ENCODE data around the gene LAMC3.
A peak's percentile ranks its signal among the peaks of the same experiment; 100 is the strongest.
"Not testable (repeated sequence)": the region's sequence is repeated elsewhere in the genome, so short reads cannot be mapped to it uniquely, and the experiment has no call there.

The LAMC3 gene

DNA sequence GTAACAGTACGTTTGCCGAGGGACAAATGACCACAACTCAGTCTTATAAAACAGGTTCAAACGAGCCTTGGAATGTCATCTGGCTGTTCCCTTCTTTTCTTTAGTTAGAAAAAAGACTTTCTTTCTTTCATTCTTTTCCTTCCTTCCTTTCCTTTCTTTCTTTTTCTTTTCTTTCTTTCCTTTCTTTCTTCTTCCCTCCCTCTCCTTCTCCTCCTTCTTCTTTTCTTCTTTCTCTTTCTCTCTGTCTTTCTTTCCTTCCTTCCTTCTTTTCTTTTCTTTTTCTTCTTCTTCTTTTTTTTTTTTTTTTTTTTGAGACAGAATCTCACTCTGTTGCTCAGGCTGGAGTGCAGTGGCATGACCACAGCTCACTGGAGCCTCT lies 9.7 kb upstream of the LAMC3 start:
- no peak overlapping the region for H3K4me2 ChIP-seq
- H3K27ac ChIP-seq, result no peak overlapping the region
- no peaks in the 10 kb centered on the region for H3K27me3 ChIP-seq
- no peaks in the 10 kb centered on the region for H3K36me3 ChIP-seq
- no peak overlapping the region for H3K4me3 ChIP-seq
- H4K20me1 ChIP-seq, result peaks cover 0 to 5% (median 0%) of the 10 kb centered on the region in 11 experiments; a peak in 1 of 22 replicates
- peaks cover 12 to 24% (median 18%) of the 10 kb centered on the region in 10 experiments for H3K4me1 ChIP-seq
- H3K9ac ChIP-seq, result no peak overlapping the region
- H3K9me3 ChIP-seq (replicated peaks in 1 of 11), result no peaks in the 10 kb centered on the region
- no peak for TF ChIP-seq Cebpa-rat (IDR thresholded peaks at IDR 0.05)

DNA sequence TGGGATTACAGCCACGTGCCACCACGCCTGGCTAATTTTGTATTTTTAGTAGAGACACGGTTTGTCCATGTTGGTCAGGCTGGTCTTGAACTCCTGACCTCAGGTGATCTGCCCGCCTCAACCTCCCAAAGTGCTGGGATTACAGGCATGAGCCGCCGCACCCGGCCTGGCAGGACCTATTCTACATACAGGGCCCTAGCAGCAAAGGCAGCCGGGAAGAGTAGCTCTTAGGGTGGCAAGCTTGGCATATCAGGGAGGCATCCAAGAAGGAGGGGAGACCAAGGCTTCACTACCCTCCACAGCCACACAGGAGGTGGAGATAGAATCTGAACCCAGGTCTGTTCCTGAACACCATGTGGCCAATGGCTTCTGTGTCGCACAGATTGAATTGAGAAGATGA lies 8.4 kb upstream of the LAMC3 start:
- H3K36me3 ChIP-seq; H3K4me3 ChIP-seq; H3K27me3 ChIP-seq; H3K9ac ChIP-seq; H3K4me2 ChIP-seq; H4K20me1 ChIP-seq; H3K27ac ChIP-seq; H3K9me3 ChIP-seq (replicated peaks in 1 of 11): not testable (repeated sequence)
- peaks cover 4 to 11% (median 6%) of the 10 kb centered on the region in 10 experiments for H3K4me1 ChIP-seq

DNA sequence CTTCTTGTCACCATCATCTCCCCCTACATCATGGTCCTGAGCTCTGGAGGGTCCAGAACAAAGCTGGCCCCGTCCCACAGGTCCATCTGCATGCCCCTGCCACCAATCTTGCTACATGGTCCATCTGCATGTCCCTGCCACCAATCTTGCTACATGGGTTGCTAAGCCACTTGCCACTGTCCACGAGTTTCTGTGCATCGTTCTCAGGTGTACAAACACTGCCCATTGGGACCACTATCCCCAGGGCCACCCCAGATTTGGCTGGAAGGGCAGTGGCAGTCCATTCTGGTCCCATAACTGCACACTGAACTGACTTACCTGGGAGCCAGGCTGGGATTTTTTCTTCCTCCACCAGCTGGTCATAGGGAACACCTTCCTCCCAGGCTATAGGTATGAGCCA lies 8.0 kb upstream of the LAMC3 start:
- Histone ChIP-seq H3K9me3 (replicated peaks in 1 of 11) (no peaks in the 10 kb centered on the region), H3K4me3 (no peak overlapping the region), H3K36me3 (no peaks in the 10 kb centered on the region), H3K4me2 (no peak overlapping the region), H3K27me3 (no peaks in the 10 kb centered on the region), H3K4me1 (peaks cover 0 to 6% (median 1%) of the 10 kb centered on the region in 10 experiments; a peak in 13 of 20 replicates), H4K20me1 (peaks cover 0 to 5% (median 0%) of the 10 kb centered on the region in 11 experiments; a peak in 1 of 22 replicates), H3K9ac (no peak overlapping the region), H3K27ac (no peak overlapping the region)
- TF ChIP-seq Cebpa-rat (IDR thresholded peaks at IDR 0.05), result no peak

DNA sequence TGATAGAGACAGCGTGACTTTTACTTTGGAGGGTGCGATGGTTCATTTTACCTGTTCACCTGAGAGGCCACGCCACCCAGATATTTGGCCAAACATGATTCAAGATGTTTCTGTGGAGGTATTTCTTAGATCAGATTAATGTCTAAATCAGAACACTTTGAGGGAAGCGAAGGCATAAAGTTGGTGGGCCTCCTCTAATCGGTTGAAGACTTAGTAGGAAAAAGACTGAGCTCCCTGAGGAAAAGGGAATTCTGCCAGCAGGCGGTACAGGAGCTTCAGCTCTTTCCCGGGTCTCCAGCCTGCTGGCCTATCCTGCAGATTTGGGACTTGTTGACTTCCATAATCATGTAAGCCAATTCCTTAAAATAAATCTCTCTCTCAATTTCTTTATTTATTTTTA lies 7.0 kb upstream of the LAMC3 start:
- Histone ChIP-seq H3K27me3 (peaks cover 0 to 2% (median 0%) of the 10 kb centered on the region in 11 experiments; a peak in 3 of 22 replicates), H3K9me3 (replicated peaks in 1 of 11) (no peaks in the 10 kb centered on the region), H3K4me2 (no peak overlapping the region), H3K4me1 (no peaks in the 10 kb centered on the region), H3K9ac (no peak overlapping the region), H3K4me3 (no peak overlapping the region), H4K20me1 (peaks cover 0 to 5% (median 0%) of the 10 kb centered on the region in 11 experiments; a peak in 1 of 22 replicates), H3K27ac (no peak overlapping the region), H3K36me3 (no peaks in the 10 kb centered on the region)
- TF ChIP-seq Cebpa-rat (IDR thresholded peaks at IDR 0.05), result no peak

DNA sequence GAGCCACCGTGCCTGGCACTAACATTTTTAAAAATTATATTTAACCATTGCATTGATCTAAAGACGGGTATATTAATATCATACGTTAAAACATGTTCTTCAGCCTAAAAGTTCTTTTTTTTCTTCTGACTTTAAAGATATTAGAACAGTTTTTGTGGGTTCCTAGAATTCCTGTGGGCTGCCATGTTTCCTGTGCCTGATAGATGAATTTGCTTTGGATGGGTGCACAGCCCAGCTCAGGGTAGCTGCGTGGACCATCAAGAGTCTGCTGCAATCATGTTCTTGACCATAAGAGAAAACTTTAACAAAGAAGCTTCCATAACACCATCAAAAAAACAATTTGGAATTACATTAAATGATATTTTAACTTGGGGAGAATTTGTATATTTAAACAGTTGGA lies 2.4 kb upstream of the LAMC3 start:
- H4K20me1 ChIP-seq, result 0 out of 22 replicates have a peak, but pooled peaks cover 0 to 5% (median 0%) of the 10 kb centered on the region in 11 experiments
- H3K4me1 ChIP-seq, result peaks cover 0 to 5% (median 2%) of the 10 kb centered on the region in 10 experiments; a peak in 6 of 20 replicates
- no peak overlapping the region; a peak in 1 of 22 replicates for H3K9ac ChIP-seq
- H3K9me3 ChIP-seq (replicated peaks in 1 of 11), result no peaks in the 10 kb centered on the region
- H3K36me3 ChIP-seq, result no peaks in the 10 kb centered on the region
- peaks cover 22 to 38% (median 30%) of the 10 kb centered on the region in 11 experiments for H3K27me3 ChIP-seq
- H3K4me2 ChIP-seq, result no peak overlapping the region
- TF ChIP-seq Cebpa-rat (IDR thresholded peaks at IDR 0.05), result no peak
- no peak overlapping the region for H3K27ac ChIP-seq
- no peak overlapping the region for H3K4me3 ChIP-seq

DNA sequence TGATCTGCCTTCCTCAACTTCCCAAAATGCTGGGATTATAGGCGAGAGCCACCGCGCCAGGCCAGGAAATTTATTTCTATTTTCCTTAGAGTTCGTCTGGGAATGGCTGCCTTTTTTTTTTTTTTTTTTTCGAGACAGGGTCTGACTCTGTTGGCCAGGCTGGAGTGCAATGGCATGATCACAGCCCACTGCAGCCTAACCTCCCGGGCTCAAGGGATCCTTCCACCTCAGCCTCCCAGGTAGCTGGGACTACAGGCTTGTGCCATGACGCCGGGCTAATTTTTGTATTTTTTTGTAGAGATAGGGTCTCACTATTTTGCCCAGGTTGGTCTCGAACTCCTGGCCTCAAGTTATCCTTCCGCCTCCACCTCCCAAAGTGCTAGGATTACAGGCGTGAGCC lies 888 bp upstream of the LAMC3 start:
- Histone ChIP-seq H3K27me3 (peaks cover 22 to 38% (median 30%) of the 10 kb centered on the region in 11 experiments), H3K9ac (no peak overlapping the region), H3K9me3 (replicated peaks in 1 of 11) (no peaks in the 10 kb centered on the region), H4K20me1 (peaks cover 0 to 5% (median 0%) of the 10 kb centered on the region in 11 experiments; a peak in 3 of 22 replicates), H3K4me1 (peaks cover 0 to 5% (median 4%) of the 10 kb centered on the region in 10 experiments; a peak in 7 of 20 replicates), H3K27ac (no peak overlapping the region), H3K36me3 (no peaks in the 10 kb centered on the region), H3K4me2 (no peak overlapping the region), H3K4me3 (no peak overlapping the region)
- no peak for TF ChIP-seq Cebpa-rat (IDR thresholded peaks at IDR 0.05)

DNA sequence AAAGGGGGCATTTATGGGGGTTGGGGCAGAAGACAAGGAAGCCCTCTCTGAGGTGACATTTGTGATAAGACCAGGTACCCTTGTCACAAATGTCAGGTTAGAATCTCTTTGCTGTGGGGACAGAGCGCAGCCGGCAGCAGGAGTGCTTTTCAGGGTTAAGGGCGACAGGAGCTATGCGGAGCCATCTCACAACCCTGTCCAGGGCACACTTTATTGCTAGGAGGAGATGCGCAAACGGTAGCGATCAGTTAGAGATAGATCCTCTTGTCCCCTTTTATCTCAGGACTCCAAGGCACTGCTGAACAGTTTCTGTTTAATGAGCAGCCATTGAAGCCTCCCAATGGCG lies 438 bp upstream of the LAMC3 start:
- Histone ChIP-seq H3K4me1 (peaks cover 0 to 9% (median 6%) of the 10 kb centered on the region in 10 experiments; a peak in 9 of 20 replicates), H3K27me3 (peaks cover 22 to 38% (median 30%) of the 10 kb centered on the region in 11 experiments), H3K9me3 (replicated peaks in 1 of 11) (no peaks in the 10 kb centered on the region), H3K36me3 (no peaks in the 10 kb centered on the region), H3K9ac (peak overlapping the region in 1 of 11 experiments; percentile 45; a peak in 2 of 22 replicates), H4K20me1 (peaks cover 0 to 5% (median 0%) of the 10 kb centered on the region in 11 experiments; a peak in 4 of 22 replicates), H3K4me2 (peak overlapping the region; percentile 39 to 80 (median 57); a peak in 18 of 22 replicates), H3K27ac (no peak overlapping the region), H3K4me3 (peak overlapping the region in 6 of 10 experiments; percentile 28 to 60 (median 46); a peak in 10 of 20 replicates)
- TF ChIP-seq Cebpa-rat (IDR thresholded peaks at IDR 0.05), result no peak

DNA sequence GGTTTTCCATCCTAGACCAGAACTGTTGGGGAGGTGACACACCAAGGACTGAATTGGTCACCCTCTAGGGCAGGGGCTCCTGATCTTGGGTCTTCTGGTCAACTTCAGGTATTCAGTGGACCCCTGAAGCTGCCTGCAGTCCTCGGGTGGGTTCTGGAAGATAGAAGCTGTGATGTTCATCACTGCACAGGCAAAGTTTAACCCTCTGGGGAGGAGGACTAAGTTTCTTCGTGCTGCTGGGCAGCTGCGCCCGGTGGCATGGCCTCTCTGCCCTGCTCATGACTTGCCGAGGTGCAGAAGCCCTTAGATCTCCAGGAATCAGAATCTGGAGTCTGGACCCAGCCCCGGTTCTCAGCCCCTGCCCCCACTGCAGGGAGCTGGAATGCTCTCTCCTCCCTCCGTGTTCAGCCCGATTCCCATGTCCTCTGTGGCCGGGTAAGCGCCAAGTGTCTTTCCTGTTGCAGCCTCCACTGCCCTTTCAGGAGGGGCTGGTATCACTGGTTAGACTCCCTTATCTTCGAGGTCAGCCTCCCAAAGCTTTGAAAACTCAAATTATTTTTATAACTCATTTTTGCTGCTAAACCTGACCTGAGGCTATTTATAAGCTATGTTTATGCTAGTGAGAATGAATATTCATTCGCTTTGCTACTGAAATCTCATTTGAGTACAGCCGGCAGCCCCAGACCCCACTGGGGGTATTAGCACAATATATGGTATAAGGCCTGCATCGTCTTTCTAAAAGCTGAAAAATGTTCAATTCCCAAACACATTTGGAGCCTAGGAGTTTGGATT lies 1.7 kb downstream of the LAMC3 start:
- Histone ChIP-seq H3K27me3 (peaks cover 22 to 38% (median 30%) of the 10 kb centered on the region in 11 experiments), H3K4me1 (peaks cover 0 to 17% (median 10%) of the 10 kb centered on the region in 10 experiments; a peak in 9 of 20 replicates), H4K20me1 (peaks cover 0 to 11% (median 0%) of the 10 kb centered on the region in 11 experiments; a peak in 5 of 22 replicates), H3K4me3 (no peak overlapping the region), H3K36me3 (no peaks in the 10 kb centered on the region), H3K27ac (no peak overlapping the region), H3K4me2 (no peak overlapping the region), H3K9ac (no peak overlapping the region), H3K9me3 (replicated peaks in 1 of 11) (no peaks in the 10 kb centered on the region)
- TF ChIP-seq Cebpa-rat (IDR thresholded peaks at IDR 0.05), result no peak

DNA sequence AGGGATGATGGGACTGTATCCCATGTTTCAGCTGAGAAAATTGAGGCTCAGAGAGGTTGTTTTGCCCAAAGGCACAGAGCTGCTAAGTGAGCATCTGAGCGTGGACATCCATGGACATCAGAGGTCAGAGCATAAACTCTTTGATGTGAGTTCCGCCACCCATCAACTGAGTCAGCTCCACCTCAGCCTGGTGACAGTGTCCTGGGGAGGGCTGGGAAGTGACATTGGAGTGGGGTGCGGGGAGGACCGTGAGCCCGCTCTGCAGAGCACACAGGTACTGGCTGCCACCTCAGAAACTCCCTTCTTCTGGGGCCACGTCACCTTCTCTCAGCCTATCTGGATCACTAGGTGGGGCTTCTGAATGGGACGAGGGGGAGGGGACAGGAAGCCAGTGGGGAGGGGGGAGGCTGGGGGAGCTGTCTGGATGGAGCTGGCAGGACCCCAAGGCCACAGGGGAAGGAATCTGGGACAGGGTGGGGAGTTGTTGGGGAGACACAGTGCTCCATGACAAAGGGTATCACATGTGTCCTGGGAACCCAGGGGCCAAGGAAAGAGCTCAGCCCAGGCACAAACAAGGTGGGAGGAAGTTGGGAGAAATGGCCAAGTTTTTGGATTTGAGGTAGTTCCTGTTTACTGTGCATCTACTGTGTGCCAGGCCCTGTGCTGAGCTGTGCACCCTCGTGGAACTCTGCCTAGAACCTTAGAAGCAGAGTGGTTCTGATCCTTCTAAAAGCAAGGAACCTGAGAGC lies 2.5 kb downstream of the LAMC3 start:
- Histone ChIP-seq H3K9ac (no peak overlapping the region), H3K9me3 (replicated peaks in 1 of 11) (no peaks in the 10 kb centered on the region), H3K36me3 (no peaks in the 10 kb centered on the region), H3K27me3 (peaks cover 22 to 38% (median 30%) of the 10 kb centered on the region in 11 experiments), H3K4me1 (peaks cover 0 to 17% (median 10%) of the 10 kb centered on the region in 10 experiments; a peak in 9 of 20 replicates), H3K27ac (no peak overlapping the region), H3K4me3 (no peak overlapping the region), H3K4me2 (no peak overlapping the region), H4K20me1 (peaks cover 0 to 11% (median 0%) of the 10 kb centered on the region in 11 experiments; a peak in 5 of 22 replicates)
- TF ChIP-seq Cebpa-rat (IDR thresholded peaks at IDR 0.05), result no peak
